Activated T-cell treated with anti-CD3 and anti-CD28 coated beads, Interleukin-2, amount 50 U/mL, for 72 hours (primary cell): ENCODE measurements around the gene IFNA2. TPM values are rescaled to one million over a fixed set of nuclear protein-coding genes. Genes with fewer than 3 reads are reported as not detected.

ENCODE experiments used
- ATAC-seq, 2 donors: fragments of 150-1000 bp; cut with Tn5 transposase; replicated peaks in 1 of 2; 2 replicates each; pipeline ENCODE4 v1.10.0; 2021; ENCODE audit warnings: moderate library complexity in 2 of 2, mild to moderate bottlenecking in 1 of 2
- DNase-seq, 2 donors: peaks; one replicate each; pipeline ENCODE4 v3.0.0; 2021 to 2022; ENCODE audit warnings: mixed read lengths in 1 of 2
- H3K27ac Mint-ChIP-seq: one replicate; pipeline ENCODE4 v1.8.0; 2022; ENCODE audit warnings: mild to moderate bottlenecking, moderate library complexity, mixed read lengths
- H3K27me3 Mint-ChIP-seq: one replicate; pipeline ENCODE4 v1.8.0; 2022; ENCODE audit warnings: low read depth, mixed read lengths
- H3K36me3 Mint-ChIP-seq, 2 donors: one replicate each; pipeline ENCODE4 v1.8.0; 2022; ENCODE audit warnings: mixed read lengths in 2 of 2, mild to moderate bottlenecking in 1 of 2; ENCODE audit not compliant: insufficient read depth in 2 of 2
- H3K4me1 Mint-ChIP-seq: one replicate; pipeline ENCODE4 v1.8.0; 2022; ENCODE audit warnings: low read depth, mixed read lengths
- H3K4me3 Mint-ChIP-seq, 2 donors: one replicate each; pipeline ENCODE4 v1.8.0; 2022; ENCODE audit warnings: mild to moderate bottlenecking in 2 of 2, mixed read lengths in 2 of 2, moderate library complexity in 2 of 2
- H3K9me3 Mint-ChIP-seq, 2 donors: one replicate each; pipeline ENCODE4 v1.8.0; 2022; ENCODE audit warnings: mixed read lengths in 2 of 2
- total RNA-seq, 2 donors: library from RNA; stranded (reverse); gene quantifications; one replicate each; pipeline ENCODE4 v1.2.3, GENCODE V29; 2022

IFNA2 gene
- total RNA-seq, 2 donors from 2014 or later = not detected

GRCh38 chr9:21357479-21358460 lies 27.4 kb downstream of the IFNA2 start:
- ATAC-seq (peak; percentile 91), DNase-seq (peak; percentile 14 to 16)
- Mint-ChIP-seq H3K27ac (peak overlapping the region; percentile 83), H3K4me1 (peaks cover 21% of the 10 kb centered on the region), H3K4me3 (peak overlapping the region; percentile 74 to 77), H3K27me3 (peaks cover 37% of the 10 kb centered on the region), H3K36me3 (peaks cover 6 to 9% of the 10 kb centered on the region in 2 donors), H3K9me3 (peaks cover 5 to 6% of the 10 kb centered on the region in 2 donors)

GRCh38 chr9:21350787-21351186 lies 34.4 kb downstream of the IFNA2 start, which contains the start of gene IFNA6:
IFNA6 (minus strand) TSS chr9:21350887; CDS start chr9:21350887, 0 bp downstream.
- DNase-seq (no peak), ATAC-seq (no peak)
- no peaks in the 10 kb centered on the region for H3K4me1 Mint-ChIP-seq
- H3K27ac Mint-ChIP-seq = no peak within 1 kb of the TSS
- H3K9me3 Mint-ChIP-seq = peaks cover 5 to 6% of the 10 kb centered on the region in 2 donors
- peaks cover 6 to 8% of the 10 kb centered on the region in 2 donors for H3K36me3 Mint-ChIP-seq
- no peak within 1 kb of the TSS for H3K4me3 Mint-ChIP-seq
- peaks cover 46% of the 10 kb centered on the region for H3K27me3 Mint-ChIP-seq

GRCh38 chr9:21348430-21348970 lies 36.7 kb downstream of the IFNA2 start:
- DNase-seq (no peak), ATAC-seq (no peak)
- H3K9me3 Mint-ChIP-seq = peaks cover 0 to 3% of the 10 kb centered on the region in 2 donors
- H3K4me1 Mint-ChIP-seq = no peaks in the 10 kb centered on the region
- no peak overlapping the region for H3K27ac Mint-ChIP-seq
- H3K36me3 Mint-ChIP-seq = peaks cover 5 to 7% of the 10 kb centered on the region in 2 donors
- H3K4me3 Mint-ChIP-seq = no peak overlapping the region
- H3K27me3 Mint-ChIP-seq = peaks cover 39% of the 10 kb centered on the region

GRCh38 chr9:21340735-21341134 lies 44.5 kb downstream of the IFNA2 start:
- no peak for DNase-seq
- Mint-ChIP-seq H3K9me3 (peaks cover 0 to 3% of the 10 kb centered on the region in 2 donors), H3K36me3 (peaks cover 5 to 7% of the 10 kb centered on the region in 2 donors), H3K4me3 (no peak overlapping the region), H3K4me1 (peaks cover 11% of the 10 kb centered on the region), H3K27me3 (peaks cover 46% of the 10 kb centered on the region), H3K27ac (no peak overlapping the region)
- ATAC-seq = no peak

GRCh38 chr9:21336457-21336856 lies 48.7 kb downstream of the IFNA2 start:
- Mint-ChIP-seq H3K4me1 (peaks cover 43% of the 10 kb centered on the region), H3K36me3 (peaks cover 0 to 4% of the 10 kb centered on the region in 2 donors), H3K27ac (peak overlapping the region; percentile 87), H3K4me3 (peak overlapping the region; percentile 89 to 99), H3K27me3 (peaks cover 13% of the 10 kb centered on the region), H3K9me3 (no peaks in the 10 kb centered on the region)
- ATAC-seq = no peak
- no peak for DNase-seq

GRCh38 chr9:21334701-21335632 lies 50.2 kb downstream of the IFNA2 start, which contains the start of gene KLHL9:
KLHL9 (minus strand) TSS chr9:21335404; CDS start chr9:21334859, 545 bp downstream.
- Mint-ChIP-seq H3K4me1 (peaks cover 57% of the 10 kb centered on the region), H3K27me3 (peaks cover 11% of the 10 kb centered on the region), H3K4me3 (peak within 1 kb of the TSS; percentile 89 to 99), H3K9me3 (no peaks in the 10 kb centered on the region), H3K27ac (peak within 1 kb of the TSS; percentile 93), H3K36me3 (peaks cover 4 to 5% of the 10 kb centered on the region in 2 donors)
- ATAC-seq (peak; percentile 90 to 91), DNase-seq (peak; percentile 82 to 87)

Other genes with a start within 250 kb of the IFNA2 start
- gene IFNW1, start 243.6 kb downstream of the IFNA2 start, total RNA-seq = not detected
- gene IFNA21, start 218.7 kb downstream of the IFNA2 start, total RNA-seq = not detected
- not detected for gene IFNA4, start 197.8 kb downstream of the IFNA2 start, total RNA-seq
- not detected for gene IFNA7, start 183.2 kb downstream of the IFNA2 start, total RNA-seq
- gene IFNA10, start 178.3 kb downstream of the IFNA2 start, total RNA-seq = not detected
- not detected for gene IFNA16, start 168.1 kb downstream of the IFNA2 start, total RNA-seq
- gene IFNA17, start 157.2 kb downstream of the IFNA2 start, total RNA-seq = not detected
- gene IFNA14, start 145.4 kb downstream of the IFNA2 start, total RNA-seq = not detected
- gene IFNA5, start 80.1 kb downstream of the IFNA2 start, total RNA-seq = not detected
- 10 to 100 TPM; 15.9 to 16.9 TPM for gene KLHL9, start 50.0 kb downstream of the IFNA2 start, total RNA-seq
- gene IFNA6, start 34.5 kb downstream of the IFNA2 start, total RNA-seq = not detected
- not detected for gene IFNA13, start 17.3 kb downstream of the IFNA2 start, total RNA-seq
- gene IFNA8, start 23.7 kb upstream of the IFNA2 start, total RNA-seq = not detected
- gene IFNA1, start 55.0 kb upstream of the IFNA2 start, total RNA-seq = not detected
- not detected for gene IFNE, start 96.9 kb upstream of the IFNA2 start, total RNA-seq